Measurements from ENCODE around the gene WNK4. TPM values are rescaled to one million over a fixed set of nuclear protein-coding genes. Genes with fewer than 3 reads are reported as not detected.

Gene WNK4
- total RNA-seq, 1 experiment from 2014 or later = 11.9 TPM

DNA sequence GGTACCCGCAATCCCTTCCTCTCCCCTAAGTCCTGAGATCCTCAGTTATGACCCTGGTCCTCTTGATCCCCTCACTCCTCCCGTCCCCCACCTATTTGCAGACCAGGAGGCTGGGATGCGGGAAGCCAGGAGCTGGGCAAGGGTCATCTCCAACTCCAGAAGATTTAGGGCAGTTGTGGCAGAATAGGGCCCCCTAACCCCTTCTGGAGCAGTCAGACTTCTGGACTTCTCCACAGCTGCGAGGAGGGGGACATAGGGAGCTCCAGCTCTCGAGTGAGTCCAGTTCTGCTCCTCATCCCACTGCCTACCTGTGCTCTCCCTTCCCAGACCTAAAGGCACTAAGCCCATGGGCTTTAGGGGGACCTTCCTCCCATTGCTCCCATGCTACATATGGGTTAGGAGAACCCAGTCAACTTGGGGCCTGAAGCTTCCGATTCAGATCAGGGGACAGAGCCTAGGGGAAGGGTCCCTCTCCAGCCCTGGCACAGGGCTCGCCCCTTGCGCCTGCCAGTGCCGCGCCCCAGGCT lies 1.3 kb downstream of the WNK4 start:
- H3K27me3 ChIP-seq (ENCODE audit: insufficient read depth, low read depth) = no peaks in the 10 kb centered on the region
- no peak for TF ChIP-seq EZH2 (IDR thresholded peaks at IDR 0.05; ENCODE audit: low read depth)
- TF ChIP-seq, protein P1, sequence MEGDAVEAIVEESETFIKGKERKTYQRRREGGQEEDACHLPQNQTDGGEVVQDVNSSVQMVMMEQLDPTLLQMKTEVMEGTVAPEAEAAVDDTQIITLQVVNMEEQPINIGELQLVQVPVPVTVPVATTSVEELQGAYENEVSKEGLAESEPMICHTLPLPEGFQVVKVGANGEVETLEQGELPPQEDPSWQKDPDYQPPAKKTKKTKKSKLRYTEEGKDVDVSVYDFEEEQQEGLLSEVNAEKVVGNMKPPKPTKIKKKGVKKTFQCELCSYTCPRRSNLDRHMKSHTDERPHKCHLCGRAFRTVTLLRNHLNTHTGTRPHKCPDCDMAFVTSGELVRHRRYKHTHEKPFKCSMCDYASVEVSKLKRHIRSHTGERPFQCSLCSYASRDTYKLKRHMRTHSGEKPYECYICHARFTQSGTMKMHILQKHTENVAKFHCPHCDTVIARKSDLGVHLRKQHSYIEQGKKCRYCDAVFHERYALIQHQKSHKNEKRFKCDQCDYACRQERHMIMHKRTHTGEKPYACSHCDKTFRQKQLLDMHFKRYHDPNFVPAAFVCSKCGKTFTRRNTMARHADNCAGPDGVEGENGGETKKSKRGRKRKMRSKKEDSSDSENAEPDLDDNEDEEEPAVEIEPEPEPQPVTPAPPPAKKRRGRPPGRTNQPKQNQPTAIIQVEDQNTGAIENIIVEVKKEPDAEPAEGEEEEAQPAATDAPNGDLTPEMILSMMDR (conservative IDR thresholded peaks at IDR 0.05) = no peak
- no peaks in the 10 kb centered on the region for H3K9me2 ChIP-seq (ENCODE audit: insufficient read depth)
- no TSS peak for BruUV-seq (replicated peaks)
- H3K27ac ChIP-seq = no peak overlapping the region
- POLR2A ChIA-PET (ENCODE audit: unreplicated experiment) = interaction anchor here (0.6 kb wide), 1 partner anchor 26 kb away, joined by 3 read pairs; no protein-coding TSS in a partner anchor
- H3K79me2 ChIP-seq (ENCODE audit: low read depth) = no peaks in the 10 kb centered on the region
- no peak overlapping the region for H2AFZ ChIP-seq
- CTCF ChIA-PET = no interaction called here
- peaks cover 22% of the 10 kb centered on the region for H3F3A ChIP-seq (ENCODE audit: insufficient read depth, low read depth)
- H3K4me1 ChIP-seq (replicated peaks; ENCODE audit: insufficient read depth) = peaks cover 30% of the 10 kb centered on the region
- intact Hi-C loops (cut with micrococcal nuclease; ENCODE audit: unreplicated experiment) = no loop called here
- no peak overlapping the region for H3K4me3 ChIP-seq
- no peaks in the 10 kb centered on the region for H4K20me1 ChIP-seq (ENCODE audit: insufficient read depth)
- no peak for DNase-seq
- peaks cover 9% of the 10 kb centered on the region; the same call in 1 of the 2 replicates for H3K36me3 ChIP-seq (ENCODE audit: low read depth)
- no peaks in the 10 kb centered on the region for H3K9me3 ChIP-seq (ENCODE audit: insufficient read depth, low read depth)
- no peak overlapping the region for H3K4me2 ChIP-seq

- Histone ChIP-seq H3K4me1 (replicated peaks; ENCODE audit: insufficient read depth) (peaks cover 30% of the 10 kb centered on the region), H3K79me2 (ENCODE audit: low read depth) (no peaks in the 10 kb centered on the region), H3K9me3 (ENCODE audit: insufficient read depth, low read depth) (no peaks in the 10 kb centered on the region), H3F3A (ENCODE audit: insufficient read depth, low read depth) (peaks cover 18% of the 10 kb centered on the region), H3K36me3 (ENCODE audit: low read depth) (peaks cover 6% of the 10 kb centered on the region; the same call in 1 of the 2 replicates), H2AFZ (no peak overlapping the region), H4K20me1 (ENCODE audit: insufficient read depth) (no peaks in the 10 kb centered on the region), H3K4me3 (no peak overlapping the region), H3K9me2 (ENCODE audit: insufficient read depth) (no peaks in the 10 kb centered on the region), H3K27ac (peak overlapping the region; percentile 76), H3K4me2 (peak overlapping the region; percentile 62), H3K27me3 (ENCODE audit: insufficient read depth, low read depth) (no peaks in the 10 kb centered on the region)
- ChIA-PET POLR2A (ENCODE audit: unreplicated experiment) (interaction anchor here (0.6 kb wide), 1 partner anchor 27 kb away, joined by 3 read pairs; no protein-coding TSS in a partner anchor), CTCF (no interaction called here)
- intact Hi-C loops (cut with micrococcal nuclease; ENCODE audit: unreplicated experiment) = no loop called here
- no TSS peak for BruUV-seq (replicated peaks)
- no peak for DNase-seq
- no peak for TF ChIP-seq EZH2 (IDR thresholded peaks at IDR 0.05; ENCODE audit: low read depth)
- TF ChIP-seq, protein P1 (conservative IDR thresholded peaks at IDR 0.05) = no peak
These were observed 2.0 kb downstream of the WNK4 start for GRCh38 chr17:42782166-42783061.

GRCh38 chr17:42783062-42783790 lies 2.8 kb downstream of the WNK4 start:
- ChIA-PET POLR2A (ENCODE audit: unreplicated experiment) (interaction anchor here (0.6 kb wide), 1 partner anchor 115 kb away, joined by 3 read pairs; no protein-coding TSS in a partner anchor), CTCF (interaction anchor here (1.1 kb wide), 1 partner anchor 19 kb away, joined by 6 read pairs; no protein-coding TSS in a partner anchor)
- Histone ChIP-seq H3K36me3 (ENCODE audit: low read depth) (peaks cover 6% of the 10 kb centered on the region; the same call in 1 of the 2 replicates), H3F3A (ENCODE audit: insufficient read depth, low read depth) (peaks cover 15% of the 10 kb centered on the region), H2AFZ (no peak overlapping the region), H4K20me1 (ENCODE audit: insufficient read depth) (no peaks in the 10 kb centered on the region), H3K27me3 (ENCODE audit: insufficient read depth, low read depth) (no peaks in the 10 kb centered on the region), H3K79me2 (ENCODE audit: low read depth) (no peaks in the 10 kb centered on the region), H3K4me3 (no peak overlapping the region), H3K9me3 (ENCODE audit: insufficient read depth, low read depth) (no peaks in the 10 kb centered on the region), H3K27ac (peak overlapping the region; percentile 76), H3K4me2 (peak overlapping the region; percentile 62), H3K4me1 (replicated peaks; ENCODE audit: insufficient read depth) (peaks cover 30% of the 10 kb centered on the region), H3K9me2 (ENCODE audit: insufficient read depth) (no peaks in the 10 kb centered on the region)
- DNase-seq = peak; percentile 53 to 91
- no peak for TF ChIP-seq EZH2 (IDR thresholded peaks at IDR 0.05; ENCODE audit: low read depth)
- TF ChIP-seq, protein P1 (conservative IDR thresholded peaks at IDR 0.05) = no peak
- intact Hi-C loops (cut with micrococcal nuclease; ENCODE audit: unreplicated experiment) = no loop called here
- no TSS peak for BruUV-seq (replicated peaks)
